Astrocyte (in vitro differentiated cells and primary cell): ENCODE results near the gene CD46. TPM values are rescaled to one million over a fixed set of nuclear protein-coding genes. Genes with fewer than 3 reads are reported as not detected.

Experiments used
- DNase-seq: peaks from one replicate; pipeline ENCODE4 v3.0.0-alpha.2; 2010; ENCODE audit warnings: low read depth
- FAIRE-seq: peaks from 2 replicates; lab custom pipeline; 2011; peaks lifted over from hg19 to GRCh38; lab: Jason Lieb, UNC
- H2AFZ ChIP-seq: 2 replicates; pipeline ENCODE4 v1.6.0; 2012; ENCODE audit warnings: low read depth, low read length, inconsistent platforms
- H3K27ac ChIP-seq: 2 replicates; pipeline ENCODE4 v1.5.1; 2011; ENCODE audit warnings: low read depth, low read length, inconsistent platforms
- H3K27me3 ChIP-seq: 2 replicates; pipeline ENCODE4 v1.6.0; 2011; ENCODE audit warnings: low read length, inconsistent platforms; ENCODE audit not compliant: insufficient read depth
- H3K36me3 ChIP-seq: 2 replicates; pipeline ENCODE4 v1.5.1; 2011; ENCODE audit warnings: low read length, inconsistent platforms; ENCODE audit not compliant: insufficient read depth
- H3K4me1 ChIP-seq: 2 replicates; pipeline ENCODE4 v1.5.1; 2011; ENCODE audit warnings: low read length, inconsistent platforms; ENCODE audit not compliant: insufficient read depth
- H3K4me2 ChIP-seq: 2 replicates; pipeline ENCODE4 v1.6.0; 2012; ENCODE audit warnings: low read length, inconsistent platforms
- H3K4me3 ChIP-seq: 2 replicates; pipeline ENCODE4 v1.5.1; 2011; ENCODE audit warnings: low read depth, mild to moderate bottlenecking, low read length, inconsistent platforms; ENCODE audit not compliant: insufficient read depth
- H3K79me2 ChIP-seq: 2 replicates; pipeline ENCODE4 v1.6.0; 2012; ENCODE audit warnings: mild to moderate bottlenecking, low read length, inconsistent platforms; ENCODE audit not compliant: insufficient read depth
- H3K9ac ChIP-seq: 2 replicates; pipeline ENCODE4 v1.6.0; 2012; ENCODE audit warnings: mild to moderate bottlenecking, low read length, inconsistent platforms
- H3K9me3 ChIP-seq: 2 replicates; pipeline ENCODE4 v1.5.1; 2012; ENCODE audit warnings: low read depth, mild to moderate bottlenecking, low read length, inconsistent platforms; ENCODE audit not compliant: insufficient read depth
- H4K20me1 ChIP-seq: 2 replicates; pipeline ENCODE4 v1.6.0; 2012; ENCODE audit warnings: low read length, inconsistent platforms; ENCODE audit not compliant: insufficient read depth
- H3K27ac Mint-ChIP-seq: one replicate; pipeline ENCODE4 v1.8.0; 2021; ENCODE audit warnings: mild to moderate bottlenecking, mixed read lengths; ENCODE audit not compliant: unreplicated experiment
- H3K27me3 Mint-ChIP-seq: one replicate; pipeline ENCODE4 v1.8.0; 2021; ENCODE audit warnings: low read depth, mixed read lengths; ENCODE audit not compliant: unreplicated experiment
- H3K36me3 Mint-ChIP-seq: one replicate; pipeline ENCODE4 v1.8.0; 2021; ENCODE audit warnings: low read depth, mixed read lengths; ENCODE audit not compliant: unreplicated experiment
- H3K4me1 Mint-ChIP-seq: one replicate; pipeline ENCODE4 v1.8.0; 2021; ENCODE audit warnings: low read depth, mixed read lengths; ENCODE audit not compliant: unreplicated experiment
- H3K4me3 Mint-ChIP-seq: one replicate; pipeline ENCODE4 v1.8.0; 2021; ENCODE audit warnings: mild to moderate bottlenecking, moderate library complexity, mixed read lengths; ENCODE audit not compliant: unreplicated experiment
- H3K9me3 Mint-ChIP-seq: one replicate; pipeline ENCODE4 v1.8.0; 2021; ENCODE audit warnings: mild to moderate bottlenecking, mixed read lengths; ENCODE audit not compliant: unreplicated experiment
- CTCF ChIP-seq: IDR thresholded peaks from 2 replicates; pipeline ENCODE4 v1.5.1; 2011; ENCODE audit warnings: low read depth, mild to moderate bottlenecking, inconsistent platforms, low read length, moderate library complexity; ENCODE audit not compliant: insufficient read depth
- EZH2 ChIP-seq: IDR thresholded peaks from 2 replicates; pipeline ENCODE4 v1.6.1; 2012; ENCODE audit warnings: mild to moderate bottlenecking, low read length, inconsistent platforms; ENCODE audit not compliant: insufficient read depth
- total RNA-seq: library from RNA; stranded (reverse); gene quantifications from 2 replicates; pipeline ENCODE4 v1.2.1, GENCODE V29; 2021

The CD46 gene
- total RNA-seq, 1 donor from 2014 or later: 176 TPM

DNA sequence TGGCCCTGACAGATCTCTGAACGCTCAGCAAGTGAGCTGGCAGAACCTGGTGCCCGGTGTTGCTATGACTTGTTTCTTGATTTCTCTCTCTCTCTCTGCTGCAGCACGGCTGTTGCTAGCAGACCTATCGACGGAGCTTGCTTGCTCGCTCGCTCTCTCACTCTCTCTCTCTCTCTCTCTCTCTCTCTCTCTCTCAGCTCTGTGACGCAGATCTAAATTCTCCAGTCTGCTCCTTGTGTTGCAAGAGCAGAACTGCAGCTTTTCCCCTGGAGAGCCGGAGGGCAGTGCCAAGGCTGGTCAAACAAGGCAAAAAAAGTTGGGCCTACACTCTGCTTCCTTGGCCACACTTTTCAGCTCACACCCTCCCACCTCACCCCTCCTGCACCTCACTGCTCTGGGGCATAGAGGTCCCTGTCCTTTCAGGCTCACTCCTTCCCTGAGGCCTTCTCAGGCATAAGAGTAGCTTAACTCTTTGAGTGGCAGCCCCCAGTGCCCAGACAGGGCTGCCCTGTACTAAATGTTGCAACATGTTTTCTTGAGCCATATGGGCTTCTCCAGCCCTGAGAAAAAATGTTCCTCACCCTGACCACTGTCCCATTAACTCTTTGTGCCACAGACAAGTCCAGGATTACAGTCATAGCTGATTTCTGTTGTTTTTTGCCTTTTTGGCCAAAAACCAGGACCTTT is 72.2 kb downstream of the CD46 start:
- Histone ChIP-seq H3K4me1 (peaks cover 13% of the 10 kb centered on the region), H3K27me3 (no peaks in the 10 kb centered on the region), H3K4me2 (peak overlapping the region; percentile 59), H4K20me1 (no peaks in the 10 kb centered on the region), H3K36me3 (no peaks in the 10 kb centered on the region), H2AFZ (peak overlapping the region; percentile 46), H3K4me3 (no peak overlapping the region), H3K79me2 (no peaks in the 10 kb centered on the region), H3K9me3 (no peaks in the 10 kb centered on the region), H3K9ac (peak overlapping the region; percentile 31), H3K27ac (no peak overlapping the region)
- DNase-seq: peak; percentile 97
- H3K27me3 Mint-ChIP-seq: no peaks in the 10 kb centered on the region
- peaks cover 23% of the 10 kb centered on the region for H3K4me1 Mint-ChIP-seq
- no peaks in the 10 kb centered on the region for H3K36me3 Mint-ChIP-seq
- H3K9me3 Mint-ChIP-seq: no peaks in the 10 kb centered on the region
- FAIRE-seq: no peak
- H3K27ac Mint-ChIP-seq: no peak overlapping the region
- TF ChIP-seq CTCF: peak; percentile 64
- no peak for TF ChIP-seq EZH2
- peak overlapping the region; percentile 47 for H3K4me3 Mint-ChIP-seq

- H3K4me1 Mint-ChIP-seq: peaks cover 22% of the 10 kb centered on the region
- Histone ChIP-seq H3K9ac (no peak overlapping the region), H3K4me3 (no peak overlapping the region), H3K79me2 (no peaks in the 10 kb centered on the region), H3K4me2 (no peak overlapping the region), H3K36me3 (no peaks in the 10 kb centered on the region), H3K27ac (no peak overlapping the region), H3K27me3 (no peaks in the 10 kb centered on the region), H4K20me1 (no peaks in the 10 kb centered on the region), H2AFZ (no peak overlapping the region), H3K9me3 (no peaks in the 10 kb centered on the region), H3K4me1 (peaks cover 13% of the 10 kb centered on the region)
- FAIRE-seq: no peak
- no peak for TF ChIP-seq CTCF
- TF ChIP-seq EZH2: no peak
- H3K27ac Mint-ChIP-seq: no peak overlapping the region
- no peak for DNase-seq
- H3K36me3 Mint-ChIP-seq: no peaks in the 10 kb centered on the region
- H3K9me3 Mint-ChIP-seq: no peaks in the 10 kb centered on the region
- H3K4me3 Mint-ChIP-seq: no peak overlapping the region
- H3K27me3 Mint-ChIP-seq: no peaks in the 10 kb centered on the region
Observed at GRCh38 chr1:207824691-207825408, 73.0 kb downstream of the CD46 start.

DNA sequence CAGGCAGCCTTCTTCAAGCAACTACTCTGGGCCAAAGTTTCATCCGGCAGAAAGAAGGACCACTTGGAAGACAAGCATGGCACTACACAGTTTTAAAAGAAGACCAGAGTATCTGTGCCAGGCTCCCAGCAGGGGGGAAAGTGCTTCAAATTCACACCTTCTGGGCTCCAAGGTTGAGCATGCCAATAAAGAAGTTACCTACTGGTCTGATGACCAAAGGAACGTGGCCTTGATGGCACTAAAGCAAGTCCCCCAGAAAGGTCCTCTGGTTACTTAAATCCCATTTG is 73.5 kb downstream of the CD46 start:
- H3K79me2 ChIP-seq: no peaks in the 10 kb centered on the region
- Mint-ChIP-seq H3K36me3 (no peaks in the 10 kb centered on the region), H3K9me3 (no peaks in the 10 kb centered on the region), H3K4me3 (no peak overlapping the region), H3K27ac (no peak overlapping the region), H3K4me1 (peaks cover 22% of the 10 kb centered on the region), H3K27me3 (no peaks in the 10 kb centered on the region)
- FAIRE-seq (no peak), DNase-seq (no peak)
- no peaks in the 10 kb centered on the region for H3K36me3 ChIP-seq
- H3K4me3 ChIP-seq: no peak overlapping the region
- no peaks in the 10 kb centered on the region for H3K27me3 ChIP-seq
- H3K9ac ChIP-seq: peak overlapping the region; percentile 42
- H4K20me1 ChIP-seq: no peaks in the 10 kb centered on the region
- TF ChIP-seq EZH2 (no peak), CTCF (no peak)
- H3K27ac ChIP-seq: no peak overlapping the region
- H3K4me1 ChIP-seq: peaks cover 13% of the 10 kb centered on the region
- H3K9me3 ChIP-seq: no peaks in the 10 kb centered on the region
- no peak overlapping the region for H2AFZ ChIP-seq
- H3K4me2 ChIP-seq: peak overlapping the region; percentile 74
